GM19193 (cell line): Measurements from ENCODE around the gene HPCA.

Experiments used
- POLR2A ChIP-seq: IDR thresholded peaks from 4 replicates; pipeline ENCODE4 v1.6.1; 2011; ENCODE audit not compliant: insufficient read depth, insufficient read length; ENCODE audit errors: extremely low read depth

The HPCA gene

DNA sequence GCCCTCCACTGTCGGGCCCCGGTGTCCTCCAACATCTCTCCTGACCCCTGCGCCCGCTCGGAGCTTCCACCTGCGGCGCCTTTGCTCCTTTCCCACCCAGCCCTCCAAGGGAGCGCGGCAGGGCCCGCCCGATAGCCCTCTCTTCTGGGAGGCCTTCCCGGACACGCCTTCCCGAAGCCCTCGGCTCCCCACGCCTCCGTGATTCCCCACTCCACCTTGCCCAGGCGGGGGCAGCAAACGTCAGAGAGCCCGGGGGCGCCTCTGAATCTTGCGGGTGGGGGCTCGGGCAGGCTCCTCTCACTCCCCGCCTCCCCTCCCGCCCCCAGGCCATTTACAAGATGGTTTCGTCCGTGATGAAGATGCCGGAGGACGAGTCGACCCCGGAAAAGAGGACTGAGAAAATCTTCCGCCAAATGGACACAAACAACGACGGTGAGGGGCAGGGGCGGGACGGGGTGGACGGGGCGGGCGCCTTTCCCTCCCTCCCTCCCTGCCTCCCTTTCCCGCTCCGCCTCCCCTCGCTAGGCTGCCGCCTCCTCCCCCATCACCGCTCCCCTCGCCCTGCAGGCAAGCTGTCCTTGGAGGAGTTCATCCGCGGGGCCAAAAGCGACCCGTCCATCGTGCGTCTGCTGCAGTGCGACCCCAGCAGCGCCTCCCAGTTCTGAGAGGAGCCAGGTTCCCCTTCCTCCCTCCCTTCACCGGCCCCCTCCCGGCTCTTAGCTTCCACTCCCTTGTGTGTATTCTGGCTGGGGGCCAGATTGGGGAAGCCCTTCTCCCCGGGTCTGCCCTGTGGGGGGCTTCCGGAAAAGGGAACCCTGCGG lies 7.1 kb downstream of the HPCA start:
- TF ChIP-seq POLR2A: no peak

DNA sequence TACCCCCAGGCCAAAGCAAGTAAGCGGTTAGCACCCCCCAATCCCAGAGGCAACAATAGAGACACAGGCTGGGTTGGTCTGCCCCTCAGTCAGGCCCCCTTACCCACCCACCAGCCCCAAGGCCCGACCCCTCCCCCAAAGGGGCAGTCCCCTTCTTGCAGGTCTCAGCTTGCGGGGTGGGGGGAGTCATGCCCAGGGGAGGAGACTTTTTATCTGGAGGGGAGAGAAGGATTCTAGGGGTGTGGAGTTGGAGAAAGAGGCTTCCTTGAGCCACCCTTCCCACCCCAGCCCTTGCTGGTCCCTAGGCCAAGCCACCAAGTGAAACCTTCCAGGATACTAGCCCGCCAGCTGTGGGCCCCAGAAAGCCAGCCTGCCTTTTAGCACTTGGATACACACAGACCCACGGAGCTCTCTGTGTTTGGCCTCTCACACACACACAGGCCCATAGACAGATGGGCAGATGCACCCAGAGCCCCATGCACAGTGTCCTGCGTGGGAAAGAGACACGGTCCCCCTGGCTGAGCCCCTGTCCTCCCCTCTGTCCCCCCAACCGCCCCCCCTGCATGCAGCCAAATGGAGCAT lies 7.8 kb downstream of the HPCA start:
- no peak for TF ChIP-seq POLR2A

DNA sequence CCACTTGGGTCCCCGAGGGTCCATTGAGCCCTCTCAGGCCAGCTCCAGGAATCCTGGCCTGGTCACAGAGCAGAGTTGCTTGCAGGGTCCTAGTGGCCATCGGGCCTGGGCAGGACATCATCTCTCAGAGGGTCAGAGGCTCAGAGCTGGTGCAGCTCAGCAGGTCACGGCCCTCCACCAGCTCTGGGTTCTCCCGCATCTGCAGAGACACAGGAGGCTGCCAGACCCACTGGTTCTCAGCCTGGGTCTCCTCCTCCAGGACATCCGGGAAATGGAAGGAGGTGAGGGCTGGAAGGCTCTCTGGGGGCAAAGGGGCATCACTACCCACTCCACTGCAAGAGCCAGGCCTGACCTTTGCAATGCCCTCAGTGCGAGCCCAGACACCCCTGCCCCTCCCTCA lies 8.4 kb downstream of the HPCA start:
- TF ChIP-seq POLR2A: no peak

DNA sequence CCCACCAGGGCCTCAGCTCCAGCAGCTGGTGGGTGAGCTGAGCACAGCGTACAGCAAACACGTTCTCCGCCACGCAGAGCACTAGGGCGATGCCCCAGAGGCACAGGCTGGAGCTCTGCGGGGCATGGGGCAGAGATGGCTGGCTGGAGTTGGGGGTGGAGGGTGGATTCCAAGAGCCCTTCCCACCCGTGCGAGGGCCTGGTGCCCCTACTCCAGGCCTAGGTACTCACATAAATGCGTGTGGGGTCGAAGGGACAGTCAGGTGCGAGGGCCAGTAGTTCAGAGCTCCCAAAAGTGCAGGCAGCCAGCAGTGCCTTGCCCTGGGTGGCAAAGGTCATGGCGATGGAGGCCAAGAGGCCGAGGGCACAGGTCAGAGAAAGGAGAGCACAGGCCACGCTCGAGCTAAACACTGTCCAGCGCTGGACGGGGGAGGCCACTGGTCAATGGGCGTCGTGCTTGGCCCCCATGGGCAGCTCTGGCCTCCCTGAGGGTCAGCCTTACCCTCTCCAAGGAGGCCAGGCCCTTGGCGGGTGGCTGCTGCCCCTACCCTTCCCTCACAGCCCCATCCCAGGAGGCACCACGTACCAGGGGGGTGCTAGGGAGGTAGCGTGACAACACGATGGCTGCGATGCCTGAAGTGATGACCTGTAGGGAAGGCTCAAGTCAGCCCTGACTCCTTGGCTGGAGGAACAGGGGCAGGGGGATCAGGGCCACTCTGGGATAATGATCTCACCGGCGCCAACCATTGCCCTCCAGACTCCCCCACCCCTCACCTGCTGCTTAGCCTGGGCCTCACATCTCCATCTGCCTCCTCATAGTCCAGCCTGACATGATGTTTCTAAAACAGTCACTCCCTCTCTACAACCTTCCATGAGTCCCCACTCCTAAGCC lies 9.3 kb downstream of the HPCA start:
- TF ChIP-seq POLR2A: no peak

DNA sequence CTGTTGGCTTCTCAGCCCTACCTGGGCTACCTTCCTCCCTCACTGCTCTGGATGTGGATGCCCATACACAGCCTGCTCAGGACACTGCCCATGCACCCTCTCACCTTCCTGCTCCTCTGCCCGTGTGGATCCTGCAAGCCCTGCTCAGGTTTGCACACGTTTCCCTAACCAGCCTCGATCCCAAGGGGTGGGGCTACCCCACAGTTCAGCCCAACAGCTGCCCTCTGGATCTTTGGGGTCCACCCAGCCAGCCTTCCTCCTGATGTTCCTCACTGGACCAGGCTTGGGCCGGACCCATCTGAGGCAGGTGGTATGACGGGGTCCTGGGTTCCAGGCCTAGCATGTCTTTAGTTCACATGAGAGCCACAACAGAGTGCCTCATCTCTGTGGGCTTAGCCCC lies 10.2 kb downstream of the HPCA start:
- no peak for TF ChIP-seq POLR2A

DNA sequence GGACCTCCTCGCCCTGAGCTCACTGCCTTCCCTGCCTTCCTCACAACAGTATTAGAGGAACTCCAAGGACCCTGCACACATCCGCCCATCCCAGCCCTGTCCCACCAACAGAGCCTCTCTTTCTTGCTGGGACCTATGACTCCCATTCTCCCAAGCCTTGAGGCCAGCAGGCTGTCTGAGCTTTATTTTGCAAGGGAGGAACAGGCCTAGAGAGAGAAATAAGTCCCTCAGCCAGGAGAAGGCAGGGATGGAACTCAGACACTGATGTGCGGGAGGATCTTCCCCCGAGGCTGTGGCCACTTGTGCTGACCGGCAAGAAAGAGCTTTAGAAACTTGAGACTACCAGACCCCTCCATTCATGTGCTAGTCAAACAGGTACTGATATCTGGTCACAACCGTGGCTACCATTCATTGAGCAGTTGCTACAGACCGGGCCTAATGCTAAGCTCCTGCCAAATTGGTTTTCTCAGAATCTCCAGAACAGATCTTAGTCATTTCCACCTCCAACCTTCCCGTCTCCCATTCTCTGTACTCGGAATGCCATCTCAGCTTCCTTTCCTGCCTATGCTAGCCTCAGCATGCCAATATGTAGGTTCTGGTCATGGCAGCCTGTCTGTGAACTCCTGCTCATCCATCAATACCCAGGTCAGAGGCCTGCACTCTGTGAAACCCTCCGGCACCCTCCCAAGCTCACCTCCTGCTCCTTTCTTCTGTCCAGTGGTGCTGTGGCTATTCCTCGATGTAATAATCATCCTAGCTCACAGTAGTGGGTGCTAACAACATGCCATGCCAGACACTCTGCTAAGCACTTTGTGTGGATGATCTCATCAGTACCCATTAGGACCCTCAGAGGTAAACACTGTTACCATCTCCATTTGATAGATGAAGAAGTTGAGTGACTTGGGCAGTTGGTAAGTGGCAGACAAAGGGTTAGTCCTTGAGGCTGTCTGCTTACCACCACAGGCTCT lies 11.1 kb downstream of the HPCA start:
- no peak for TF ChIP-seq POLR2A

DNA sequence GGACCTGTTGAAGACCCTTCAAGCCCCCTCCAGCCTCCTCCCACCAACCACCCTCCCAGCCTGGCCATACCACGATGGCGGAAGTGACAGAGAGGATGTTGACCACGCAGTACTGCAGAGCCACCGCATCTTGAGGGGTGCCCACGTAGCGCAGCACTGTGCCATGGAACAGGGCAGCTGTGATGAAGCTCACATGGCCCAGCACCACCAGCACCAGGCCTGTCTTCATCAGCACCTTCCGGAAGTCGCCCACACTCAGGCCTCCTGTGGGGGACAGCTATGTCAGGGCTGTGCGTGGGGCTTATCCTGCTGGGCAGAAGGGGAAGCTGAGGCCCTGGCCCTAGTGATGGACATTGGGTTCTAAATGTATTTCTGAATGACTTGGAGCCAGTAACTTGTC lies 11.8 kb downstream of the HPCA start:
- no peak for TF ChIP-seq POLR2A

DNA sequence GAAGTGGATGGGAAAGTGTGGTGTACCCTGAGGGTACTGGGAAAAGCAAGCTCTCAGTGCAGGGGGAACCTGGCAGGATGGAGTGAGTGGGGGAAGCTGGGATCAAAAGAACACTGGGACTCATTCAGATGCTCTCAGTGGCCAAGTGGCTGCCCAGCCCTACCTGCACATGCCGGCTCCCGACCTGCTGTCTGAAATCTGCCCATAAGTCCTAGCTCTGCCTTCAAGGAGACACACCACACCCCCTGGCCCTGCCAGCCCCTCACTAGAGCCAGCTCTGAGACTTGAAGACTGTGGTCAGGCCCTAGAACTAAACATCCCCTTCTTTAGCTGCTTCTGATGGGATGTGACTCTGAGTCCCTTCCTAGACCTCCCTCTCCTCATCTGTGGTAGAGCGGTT lies 12.7 kb downstream of the HPCA start:
- no peak for TF ChIP-seq POLR2A

DNA sequence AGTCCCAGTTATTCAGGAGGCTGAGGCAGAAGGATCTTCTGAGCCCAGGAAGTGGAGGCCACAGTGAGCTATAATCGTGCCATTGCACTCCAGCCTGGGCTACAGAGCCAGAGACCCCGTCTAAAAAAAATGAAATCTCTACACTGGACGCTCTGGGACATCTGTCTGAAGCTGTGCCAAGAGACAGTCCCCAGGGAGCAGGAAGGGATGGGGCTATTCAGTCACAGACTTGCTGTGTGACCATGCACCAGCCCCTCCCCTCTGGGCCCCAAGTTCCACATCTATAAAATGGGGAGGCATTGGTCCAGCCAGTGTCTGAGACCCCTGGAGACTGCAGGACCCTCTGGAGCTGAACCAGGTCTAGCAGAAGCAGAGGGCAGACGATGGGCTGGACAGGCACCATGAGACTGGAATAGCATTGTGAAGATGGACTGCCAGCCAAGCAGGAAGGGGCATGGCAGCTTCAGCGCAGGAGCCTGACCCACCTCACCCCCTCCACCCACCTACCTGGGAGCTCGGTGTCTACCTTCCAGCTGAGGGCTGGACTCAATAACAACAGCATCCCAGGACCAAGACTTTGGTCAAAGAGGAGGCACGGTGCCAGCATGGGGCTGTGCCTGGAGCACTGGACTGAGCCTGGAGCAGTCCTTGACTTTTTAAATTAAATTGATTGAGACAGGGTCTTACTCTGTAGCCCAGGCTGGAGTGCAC lies 13.4 kb downstream of the HPCA start:
- no peak for TF ChIP-seq POLR2A

DNA sequence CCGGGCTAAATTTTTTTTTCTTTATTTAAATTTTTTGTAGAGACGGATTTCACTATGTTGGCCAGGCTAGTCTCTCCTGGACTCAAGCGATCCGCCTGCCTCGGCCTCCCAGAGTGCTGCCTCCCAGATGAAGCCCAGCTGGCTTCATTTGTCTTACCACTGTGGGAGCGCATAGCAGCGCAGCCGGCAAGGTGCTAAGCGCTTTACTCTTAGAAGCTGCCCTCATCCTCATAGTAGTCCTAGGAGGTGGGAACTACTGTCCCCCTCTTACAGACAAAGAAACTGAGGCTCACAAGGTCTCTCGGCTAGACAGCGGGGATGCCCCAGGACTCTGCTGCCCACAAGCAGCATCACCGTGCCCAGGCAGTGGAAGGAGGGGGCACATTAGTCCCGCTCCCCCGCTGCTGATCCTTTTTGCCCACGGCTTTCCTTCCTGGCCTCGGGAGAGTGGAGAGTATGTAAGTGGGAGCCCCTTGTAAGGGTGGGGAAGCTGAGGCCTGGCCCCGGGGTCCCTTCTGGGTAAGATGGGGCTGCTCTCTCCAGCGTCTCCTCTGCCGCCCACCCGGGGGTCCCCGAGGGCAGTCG lies 14.2 kb downstream of the HPCA start:
- TF ChIP-seq POLR2A: no peak

DNA sequence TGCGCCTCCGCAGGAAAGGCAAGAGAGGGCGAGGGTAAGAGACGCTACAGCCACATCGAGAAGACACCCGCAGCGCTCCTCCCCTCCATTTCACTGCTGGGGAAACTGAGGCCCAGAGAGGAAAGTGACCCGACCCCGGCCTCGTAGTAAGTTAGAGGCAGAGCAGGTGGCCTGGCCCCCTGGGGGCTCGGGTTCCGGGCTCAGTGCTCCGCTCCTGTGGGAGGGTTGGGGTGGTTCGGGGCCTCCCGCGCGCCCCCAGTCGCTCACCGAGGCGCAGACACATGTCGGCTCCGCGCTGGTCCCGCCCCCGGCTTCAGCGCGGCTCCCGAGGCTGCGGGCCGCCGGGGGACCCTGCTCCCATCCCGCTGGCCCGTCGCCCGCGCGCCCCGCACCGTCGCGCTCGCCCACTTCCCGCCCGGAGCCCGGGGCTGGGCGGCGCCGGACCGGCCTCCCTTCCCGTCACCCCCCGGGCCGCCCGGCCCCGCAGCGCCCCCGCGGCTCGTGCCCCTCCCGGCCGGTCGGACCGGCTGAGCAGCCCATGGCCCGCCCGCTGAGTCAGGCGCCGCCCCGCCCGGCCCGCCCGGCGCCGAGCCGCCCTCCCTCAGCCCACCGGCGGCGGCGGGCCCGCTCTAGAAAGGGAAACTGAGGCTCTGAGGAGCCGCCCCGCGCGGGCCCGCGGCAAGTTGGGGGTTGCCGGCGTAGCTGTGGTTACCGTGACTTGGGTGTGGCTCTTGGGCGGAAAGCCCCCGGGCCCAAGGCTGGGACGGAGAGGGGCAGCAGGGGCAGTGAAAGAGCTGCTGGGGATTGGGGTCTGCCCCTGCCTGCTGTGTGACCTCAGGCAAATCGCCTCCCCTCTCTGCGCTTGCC lies 14.9 kb downstream of the HPCA start, which contains the start of gene TMEM54:
Gene TMEM54, minus strand, starts transcription at position 434 of the 867 bp plus-strand sequence. Its CDS starts 151 bp downstream, at position 283.
- TF ChIP-seq POLR2A: no peak

DNA sequence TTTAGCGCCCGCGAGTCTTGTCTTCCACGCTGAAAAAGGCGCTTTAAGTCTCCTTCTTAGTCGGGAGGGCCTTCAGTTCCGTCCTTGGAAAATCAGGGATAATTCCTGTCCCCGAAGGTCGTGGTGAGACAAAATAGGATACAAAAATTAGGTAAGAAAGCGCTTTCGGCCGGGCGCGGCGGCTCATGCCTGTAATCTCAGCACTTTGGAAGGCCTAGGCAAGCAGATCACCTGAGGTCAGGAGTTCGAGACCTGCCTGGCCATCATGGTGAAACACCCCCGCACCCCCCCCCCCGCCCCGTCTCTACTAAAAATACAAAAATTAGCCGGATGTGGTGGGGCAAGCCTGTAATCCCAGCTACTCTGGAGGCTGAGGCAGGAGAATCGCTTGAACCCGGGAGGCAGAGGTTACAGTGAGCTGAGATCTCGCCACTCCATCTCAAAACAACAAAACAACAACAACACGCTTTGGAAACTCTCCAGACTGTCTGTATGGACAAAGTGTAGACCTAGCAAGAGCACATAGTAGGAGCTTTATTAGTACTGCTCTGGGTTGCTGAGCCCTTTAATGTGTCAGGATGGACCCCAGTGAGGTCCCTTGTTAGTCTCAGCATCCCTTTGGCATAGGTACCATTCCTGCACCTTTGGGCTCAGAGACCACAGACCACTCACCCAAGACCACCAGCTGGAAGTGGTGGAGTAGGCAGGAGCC lies 15.7 kb downstream of the HPCA start:
- TF ChIP-seq POLR2A: no peak
